Neural progenitor cell (in vitro differentiated cells): ENCODE results near the gene MDH1. TPM values are rescaled to one million over a fixed set of nuclear protein-coding genes. Genes with fewer than 3 reads are reported as not detected.

Experiments used
- DNase-seq: peaks from one replicate; pipeline ENCODE4 v3.0.0-alpha.2; 2016; ENCODE audit warnings: low spot score
- H2AFZ ChIP-seq: fragments of 200-600 bp; sonication (generic); replicated peaks from 2 replicates; pipeline ENCODE4 v1.6.1; 2016; ENCODE audit warnings: antibody characterized with exemption
- H3F3A ChIP-seq: fragments of 200-600 bp; sonication (generic); 2 replicates; pipeline ENCODE4 v1.6.1; 2016; ENCODE audit warnings: antibody characterized with exemption, low read depth
- H3K27ac ChIP-seq: fragments of 200-600 bp; sonication (generic); 2 replicates; pipeline ENCODE4 v1.5.1; 2016; ENCODE audit warnings: mild to moderate bottlenecking
- H3K27me3 ChIP-seq: fragments of 200-600 bp; sonication (generic); 2 replicates; pipeline ENCODE4 v1.6.1; 2016; ENCODE audit warnings: mild to moderate bottlenecking, moderate library complexity
- H3K36me3 ChIP-seq: fragments of 200-600 bp; sonication (generic); 2 replicates; pipeline ENCODE4 v1.5.1; 2016
- H3K4me1 ChIP-seq: fragments of 200-600 bp; sonication (generic); 2 replicates; pipeline ENCODE4 v1.6.1; 2016; ENCODE audit warnings: mixed run types
- H3K4me2 ChIP-seq: fragments of 200-600 bp; sonication (generic); 2 replicates; pipeline ENCODE4 v1.6.1; 2016
- H3K4me3 ChIP-seq: fragments of 200-600 bp; sonication (generic); 2 replicates; pipeline ENCODE4 v1.5.1; 2016
- H3K79me2 ChIP-seq: fragments of 200-600 bp; sonication (generic); 2 replicates; pipeline ENCODE4 v1.6.1; 2016; ENCODE audit warnings: low read depth
- H3K9ac ChIP-seq: fragments of 200-600 bp; sonication (generic); 2 replicates; pipeline ENCODE4 v1.6.1; 2016
- H3K9me3 ChIP-seq: fragments of 200-600 bp; sonication (generic); 2 replicates; pipeline ENCODE4 v1.5.1; 2016; ENCODE audit warnings: low read depth
- H4K20me1 ChIP-seq: fragments of 200-600 bp; sonication (generic); 2 replicates; pipeline ENCODE4 v1.6.1; 2016; ENCODE audit warnings: low read depth
- H3K27ac Mint-ChIP-seq: 3 replicates; pipeline ENCODE4 v1.8.0; 2021; ENCODE audit warnings: mixed read lengths
- H3K27me3 Mint-ChIP-seq: 2 replicates; pipeline ENCODE4 v1.8.0; 2022; ENCODE audit warnings: low read depth, mild to moderate bottlenecking, inconsistent platforms, moderate library complexity, mixed read lengths; ENCODE audit not compliant: insufficient read depth
- H3K36me3 Mint-ChIP-seq: 3 replicates; pipeline ENCODE4 v1.8.0; 2021; ENCODE audit warnings: mixed read lengths
- H3K4me1 Mint-ChIP-seq: 3 replicates; pipeline ENCODE4 v1.8.0; 2021; ENCODE audit warnings: mixed read lengths
- H3K4me3 Mint-ChIP-seq: 3 replicates; pipeline ENCODE4 v1.8.0; 2021; ENCODE audit warnings: mild to moderate bottlenecking, moderate library complexity, mixed read lengths
- H3K9me3 Mint-ChIP-seq: 3 replicates; pipeline ENCODE4 v1.8.0; 2020; ENCODE audit warnings: mixed read lengths
- CTCF ChIP-seq: fragments of 200-600 bp; sonication (generic); IDR thresholded peaks from 2 replicates; pipeline ENCODE4 v1.5.1; 2017; ENCODE audit warnings: antibody characterized with exemption, mild to moderate bottlenecking
- EZH2 ChIP-seq: fragments of 200-600 bp; sonication (generic); IDR thresholded peaks from 2 replicates; pipeline ENCODE4 v1.6.1; 2017; ENCODE audit warnings: antibody characterized with exemption, mild to moderate bottlenecking, moderate library complexity
- EZH2phosphoT487 ChIP-seq: fragments of 200-600 bp; sonication (generic); IDR thresholded peaks from 2 replicates; pipeline ENCODE4 v1.6.1; 2017; ENCODE audit warnings: antibody characterized with exemption
- total RNA-seq: library from RNA; depleted of rRNA; stranded (reverse); fragments of >200 nt; gene quantifications from 2 replicates; pipeline ENCODE4 v1.2.3, GENCODE V29; 2015; ENCODE audit warnings: low replicate concordance

MDH1 gene
- total RNA-seq, 1 donor from 2014 or later: 323 TPM

- DNase-seq: no peak
- no peak overlapping the region for H3K4me2 ChIP-seq
- no peaks in the 10 kb centered on the region for H3K27me3 Mint-ChIP-seq
- H3K79me2 ChIP-seq: peaks cover 88% of the 10 kb centered on the region
- peaks cover 25% of the 10 kb centered on the region for H3K36me3 ChIP-seq
- TF ChIP-seq EZH2 (no peak), CTCF (no peak), EZH2phosphoT487 (no peak)
- H3K4me3 ChIP-seq: no peak overlapping the region
- H3K27ac ChIP-seq: no peak overlapping the region
- no peak overlapping the region for H3K9ac ChIP-seq
- peaks cover 11% of the 10 kb centered on the region for H3K4me1 ChIP-seq
- no peak overlapping the region for H3K27ac Mint-ChIP-seq
- no peak overlapping the region for H2AFZ ChIP-seq
- H3K9me3 ChIP-seq: no peaks in the 10 kb centered on the region
- no peaks in the 10 kb centered on the region for H3K9me3 Mint-ChIP-seq
- peaks cover 2% of the 10 kb centered on the region for H3F3A ChIP-seq
- peaks cover 9% of the 10 kb centered on the region for H3K36me3 Mint-ChIP-seq
- H3K4me1 Mint-ChIP-seq: peaks cover 13% of the 10 kb centered on the region
- H3K4me3 Mint-ChIP-seq: no peak overlapping the region
- peaks cover 31% of the 10 kb centered on the region for H4K20me1 ChIP-seq
- no peaks in the 10 kb centered on the region for H3K27me3 ChIP-seq
Measured at GRCh38 chr2:63594660-63595059, 5.9 kb downstream of the MDH1 start.

- Mint-ChIP-seq H3K9me3 (no peaks in the 10 kb centered on the region), H3K27ac (no peak overlapping the region), H3K36me3 (peaks cover 10% of the 10 kb centered on the region), H3K27me3 (no peaks in the 10 kb centered on the region), H3K4me3 (no peak overlapping the region), H3K4me1 (peaks cover 1% of the 10 kb centered on the region)
- no peaks in the 10 kb centered on the region for H3K9me3 ChIP-seq
- no peaks in the 10 kb centered on the region for H3K27me3 ChIP-seq
- no peaks in the 10 kb centered on the region for H3K4me1 ChIP-seq
- H3K4me3 ChIP-seq: no peak overlapping the region
- no peak overlapping the region for H3K4me2 ChIP-seq
- no peak overlapping the region for H3K27ac ChIP-seq
- no peak for DNase-seq
- peaks cover 14% of the 10 kb centered on the region for H4K20me1 ChIP-seq
- no peak overlapping the region for H2AFZ ChIP-seq
- peaks cover 31% of the 10 kb centered on the region for H3K36me3 ChIP-seq
- no peak for TF ChIP-seq EZH2phosphoT487
- TF ChIP-seq EZH2: no peak
- no peak for TF ChIP-seq CTCF
- H3K9ac ChIP-seq: no peak overlapping the region
- peaks cover 81% of the 10 kb centered on the region for H3K79me2 ChIP-seq
- peaks cover 2% of the 10 kb centered on the region for H3F3A ChIP-seq
Measured at GRCh38 chr2:63596401-63596883, 7.7 kb downstream of the MDH1 start.

GRCh38 chr2:63598981-63599380, 10.2 kb downstream of the MDH1 start:
- Mint-ChIP-seq H3K27ac (no peak overlapping the region), H3K4me1 (no peaks in the 10 kb centered on the region), H3K36me3 (peaks cover 20% of the 10 kb centered on the region), H3K9me3 (no peaks in the 10 kb centered on the region), H3K4me3 (no peak overlapping the region), H3K27me3 (no peaks in the 10 kb centered on the region)
- Histone ChIP-seq H3K9ac (no peak overlapping the region), H3K79me2 (peaks cover 55% of the 10 kb centered on the region), H2AFZ (no peak overlapping the region), H3K4me1 (no peaks in the 10 kb centered on the region), H3K4me2 (no peak overlapping the region), H3K4me3 (no peak overlapping the region), H3K27me3 (no peaks in the 10 kb centered on the region), H4K20me1 (peaks cover 5% of the 10 kb centered on the region), H3K9me3 (no peaks in the 10 kb centered on the region), H3F3A (peaks cover 2% of the 10 kb centered on the region), H3K27ac (no peak overlapping the region), H3K36me3 (peaks cover 35% of the 10 kb centered on the region)
- no peak for DNase-seq
- TF ChIP-seq EZH2 (no peak), EZH2phosphoT487 (no peak), CTCF (no peak)
